GM12873 (cell line): ENCODE measurements around the gene SLC24A3.

Experiments used
- TF ChIP-seq, protein P1 (sequence below): IDR thresholded peaks from 2 replicates; pipeline ENCODE4 v1.5.1; 2012; ENCODE audit warnings: low read depth, mild to moderate bottlenecking, moderate library complexity, low read length, control low read depth; ENCODE audit not compliant: insufficient read depth; ENCODE audit errors: missing control alignments

SLC24A3 gene

DNA sequence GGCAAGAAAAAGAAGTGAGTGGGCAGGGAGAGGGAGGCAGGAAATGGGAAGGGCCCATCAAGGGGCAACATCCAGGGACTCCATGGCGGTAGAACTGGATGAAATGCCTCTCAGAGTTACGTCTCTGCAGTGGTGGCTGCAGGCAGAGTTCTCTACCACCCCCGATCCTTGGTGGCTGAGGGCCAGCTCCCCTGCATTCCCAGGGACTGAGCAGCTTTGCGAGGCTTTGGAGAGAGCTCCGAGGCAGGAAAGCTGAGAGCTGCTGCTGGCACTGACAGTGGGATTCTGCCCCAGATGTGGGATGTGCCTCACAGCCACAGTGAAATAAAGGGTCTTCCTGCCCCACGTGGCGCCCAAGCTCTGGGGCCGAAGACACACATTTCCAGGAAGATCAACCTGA lies 236.6 kb downstream of the SLC24A3 start:
- TF ChIP-seq, protein P1, sequence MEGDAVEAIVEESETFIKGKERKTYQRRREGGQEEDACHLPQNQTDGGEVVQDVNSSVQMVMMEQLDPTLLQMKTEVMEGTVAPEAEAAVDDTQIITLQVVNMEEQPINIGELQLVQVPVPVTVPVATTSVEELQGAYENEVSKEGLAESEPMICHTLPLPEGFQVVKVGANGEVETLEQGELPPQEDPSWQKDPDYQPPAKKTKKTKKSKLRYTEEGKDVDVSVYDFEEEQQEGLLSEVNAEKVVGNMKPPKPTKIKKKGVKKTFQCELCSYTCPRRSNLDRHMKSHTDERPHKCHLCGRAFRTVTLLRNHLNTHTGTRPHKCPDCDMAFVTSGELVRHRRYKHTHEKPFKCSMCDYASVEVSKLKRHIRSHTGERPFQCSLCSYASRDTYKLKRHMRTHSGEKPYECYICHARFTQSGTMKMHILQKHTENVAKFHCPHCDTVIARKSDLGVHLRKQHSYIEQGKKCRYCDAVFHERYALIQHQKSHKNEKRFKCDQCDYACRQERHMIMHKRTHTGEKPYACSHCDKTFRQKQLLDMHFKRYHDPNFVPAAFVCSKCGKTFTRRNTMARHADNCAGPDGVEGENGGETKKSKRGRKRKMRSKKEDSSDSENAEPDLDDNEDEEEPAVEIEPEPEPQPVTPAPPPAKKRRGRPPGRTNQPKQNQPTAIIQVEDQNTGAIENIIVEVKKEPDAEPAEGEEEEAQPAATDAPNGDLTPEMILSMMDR, result no peak

DNA sequence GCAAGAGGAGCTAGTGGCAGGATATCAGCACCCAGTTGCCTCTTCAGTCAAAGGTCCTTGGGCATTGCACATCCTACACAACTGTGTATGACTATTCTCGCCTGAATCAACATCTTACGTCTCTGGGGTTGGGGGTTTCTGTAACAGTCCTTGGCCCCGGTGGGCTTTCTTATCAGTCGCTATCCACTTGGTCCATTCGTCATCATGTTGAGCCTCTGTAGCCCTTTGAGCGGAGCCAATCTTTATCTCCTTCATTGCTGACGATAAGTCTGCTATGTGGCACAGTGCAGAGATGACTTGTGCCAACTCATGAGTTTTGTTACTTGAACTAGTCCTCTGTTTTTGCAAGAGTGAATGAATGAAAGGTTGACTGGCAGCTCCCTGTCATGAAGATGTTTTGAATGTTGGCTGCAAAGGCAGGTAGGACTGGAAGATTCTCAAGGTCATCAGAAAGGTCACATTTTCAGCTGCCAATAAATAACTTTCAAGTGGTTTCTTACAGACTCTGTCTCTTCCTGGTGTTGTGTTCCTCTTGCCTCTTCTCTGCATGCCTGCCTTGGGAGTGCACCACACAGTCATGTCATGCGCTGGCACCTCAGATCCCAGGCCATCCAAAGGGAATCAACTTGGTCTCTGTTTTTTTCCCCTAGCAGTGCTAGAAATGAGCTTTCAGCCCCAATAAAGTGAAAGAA lies 238.9 kb downstream of the SLC24A3 start:
- TF ChIP-seq, protein P1, result no peak

DNA sequence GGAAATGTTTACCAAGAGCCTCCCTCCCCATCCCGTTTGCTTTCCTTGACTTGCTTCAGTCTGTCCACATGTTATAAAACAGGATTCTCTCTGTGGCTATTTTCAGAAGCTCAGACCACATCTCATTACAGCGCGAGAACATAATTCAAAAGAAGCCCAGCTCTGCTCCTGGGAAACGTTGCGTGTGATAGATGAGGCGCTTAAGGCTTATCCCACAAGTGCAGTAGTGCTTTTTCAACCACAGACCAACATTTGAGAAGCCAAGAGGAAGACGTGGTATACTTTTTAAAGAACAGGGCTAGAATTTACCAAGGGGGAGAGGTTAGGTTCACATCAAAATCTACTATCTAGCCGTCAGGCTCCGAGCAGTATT lies 239.5 kb downstream of the SLC24A3 start:
- TF ChIP-seq, protein P1, result no peak

DNA sequence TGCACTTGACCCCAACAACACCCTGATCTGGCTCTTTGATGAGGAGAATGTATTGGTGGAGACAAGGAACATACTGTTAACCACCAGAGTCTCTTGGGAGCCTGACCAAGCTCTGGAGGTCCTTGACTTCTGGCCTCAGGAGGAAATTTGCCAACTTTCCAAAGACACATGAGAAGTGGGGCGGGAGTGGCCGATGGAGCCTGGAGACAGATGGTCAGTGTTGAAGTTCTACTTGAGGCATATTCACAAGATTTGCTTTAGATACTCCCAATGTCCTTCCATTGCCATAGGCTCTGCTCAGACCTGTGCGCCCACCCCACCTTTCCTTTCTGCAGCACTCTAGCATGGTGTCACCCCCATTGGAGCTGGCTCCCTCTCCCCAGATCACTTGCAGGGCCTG lies 241.0 kb downstream of the SLC24A3 start:
- TF ChIP-seq, protein P1, result no peak

DNA sequence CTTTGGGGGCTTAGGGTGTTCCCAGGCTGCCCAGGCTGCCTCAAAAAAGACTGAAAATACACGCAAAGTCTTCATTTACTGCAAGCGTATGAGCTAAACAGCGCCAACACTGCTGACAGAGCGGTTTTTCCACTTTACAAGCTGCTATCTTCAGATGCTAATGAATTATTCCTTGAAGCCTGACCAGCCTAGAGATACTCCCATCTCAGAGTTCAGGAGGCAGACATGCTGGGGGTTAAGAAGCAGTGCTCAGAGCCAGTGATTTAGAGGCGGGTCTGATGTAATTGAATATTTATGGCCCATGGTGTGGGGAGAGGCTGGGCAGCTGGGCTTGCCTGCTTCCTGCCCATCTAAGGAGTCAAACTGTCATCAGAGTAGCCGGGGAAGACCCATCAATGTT lies 241.4 kb downstream of the SLC24A3 start:
- TF ChIP-seq, protein P1, result no peak

DNA sequence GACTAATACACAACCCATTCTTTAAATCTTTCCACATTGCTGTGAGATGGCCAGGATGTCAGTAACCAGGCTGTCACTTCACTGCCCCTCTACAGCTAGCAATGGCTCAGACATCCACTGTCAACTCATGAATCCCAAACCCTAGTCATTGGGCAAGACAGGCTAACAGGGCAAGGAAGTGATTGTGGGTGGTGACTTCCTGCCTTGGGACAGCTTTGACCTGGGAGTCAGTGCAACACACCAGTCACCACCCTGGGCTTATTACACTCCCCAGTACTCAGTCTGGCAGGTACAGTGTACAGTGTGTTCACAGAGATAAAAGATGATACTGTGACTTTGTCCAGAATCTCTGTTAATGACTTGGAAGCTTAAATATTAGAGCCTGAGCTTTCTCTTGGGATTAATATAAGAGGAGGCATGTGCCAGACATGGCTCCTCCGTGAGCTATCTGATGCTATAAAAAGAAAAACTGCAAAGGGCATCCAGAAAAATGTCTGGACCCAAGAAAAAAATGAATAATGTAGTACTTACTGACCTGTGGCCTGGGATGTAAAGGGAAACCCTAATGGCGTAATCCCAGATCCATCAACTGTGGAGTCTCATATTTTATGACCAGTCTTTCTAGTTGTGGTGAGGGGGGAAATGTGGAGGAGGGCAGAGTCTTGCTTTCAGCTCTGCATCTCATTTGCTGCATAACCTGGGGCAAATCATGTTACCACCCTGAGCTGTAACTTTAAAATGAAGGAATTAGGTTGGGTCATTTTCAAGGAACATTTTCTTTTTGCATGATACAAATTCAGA lies 244.4 kb downstream of the SLC24A3 start:
- TF ChIP-seq, protein P1, result no peak

DNA sequence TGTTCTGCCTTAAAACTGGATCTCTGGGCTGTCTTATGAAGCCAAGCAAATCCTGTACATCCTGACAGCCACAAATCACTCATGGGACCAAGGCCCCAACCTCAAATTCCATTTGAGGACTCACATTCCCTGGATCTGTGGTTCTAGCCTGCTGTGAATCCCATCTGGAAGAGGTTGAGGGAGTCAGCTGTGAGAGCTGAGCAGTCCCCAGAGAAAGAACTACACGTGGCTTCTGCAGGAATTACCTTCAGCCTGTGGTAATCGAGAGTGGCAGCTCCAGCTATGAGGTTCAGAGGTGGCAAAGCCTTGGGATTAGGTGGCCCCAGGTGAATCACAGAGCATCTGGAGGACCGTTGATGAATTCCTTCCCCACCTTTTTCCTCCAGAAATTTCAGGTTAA lies 245.2 kb downstream of the SLC24A3 start:
- TF ChIP-seq, protein P1, result no peak
